Measurements from ENCODE around the gene KHDC3L.

Gene KHDC3L

DNA sequence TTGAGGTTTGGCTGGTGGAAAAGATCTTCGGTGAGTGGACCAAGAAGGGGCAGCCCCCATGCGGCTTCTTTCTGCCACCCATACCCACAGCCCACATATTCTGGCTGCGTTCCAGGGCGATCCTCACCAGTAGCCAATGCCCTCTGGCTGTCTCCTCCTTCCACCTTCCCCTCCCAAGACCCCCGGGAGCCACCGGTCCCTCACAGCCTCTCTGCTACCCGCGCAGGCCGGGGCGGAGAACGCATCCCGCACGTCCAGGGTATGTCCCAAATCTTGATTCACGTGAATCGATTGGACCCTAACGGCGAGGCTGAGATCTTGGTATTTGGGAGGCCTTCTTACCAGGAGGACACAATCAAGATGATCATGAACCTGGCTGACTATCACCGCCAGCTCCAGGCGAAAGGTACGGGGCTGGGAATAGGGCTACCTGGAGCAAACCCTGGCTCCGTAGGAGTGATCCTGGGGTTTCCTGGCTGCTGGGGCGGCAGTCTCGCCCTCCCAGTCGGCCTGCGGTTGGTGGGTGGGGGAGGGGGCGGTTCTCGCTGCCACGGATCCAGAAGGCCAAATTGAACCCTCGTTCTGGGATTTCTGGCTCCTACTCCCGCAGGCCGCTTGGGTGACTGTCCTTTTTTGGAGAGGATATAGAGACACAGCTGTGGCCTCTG lies 545 bp downstream of the KHDC3L start:
- H3K4me1 ChIP-seq (ENCODE audit: insufficient read depth, low read length), result no peaks in the 10 kb centered on the region
- H3K79me2 ChIP-seq (ENCODE audit: insufficient read depth, low read length), result no peaks in the 10 kb centered on the region
- H2AFZ ChIP-seq (ENCODE audit: low read depth, low read length), result no peak overlapping the region
- no peaks in the 10 kb centered on the region for H4K20me1 ChIP-seq (ENCODE audit: insufficient read depth, low read length)
- H3K27me3 ChIP-seq (ENCODE audit: insufficient read depth, low read length, poor library complexity), result no peaks in the 10 kb centered on the region
- DNase-seq, result no peak
- no peak overlapping the region for H3K4me3 ChIP-seq (ENCODE audit: low read depth in 1 of 2, low read length in 2 of 2)
- no peak overlapping the region for H3K9ac ChIP-seq (ENCODE audit: low read depth, low read length)
- no peak for ATAC-seq (ENCODE audit: insufficient read depth, low read depth)
- H3K27ac ChIP-seq (ENCODE audit: low read length), result no peak overlapping the region
- no peaks in the 10 kb centered on the region for H3K9me3 ChIP-seq (ENCODE audit: insufficient read depth, low read length, severe bottlenecking)
- no peak overlapping the region for H3K4me2 ChIP-seq (ENCODE audit: insufficient read depth, low read length)
- TF ChIP-seq EZH2 (IDR thresholded peaks at IDR 0.05; ENCODE audit: borderline replicate concordance, low read depth, low read length, severe bottlenecking), result no peak
- TF ChIP-seq CTCF (IDR thresholded peaks at IDR 0.05; ENCODE audit: borderline replicate concordance, extremely low read depth, low read length, poor library complexity, severe bottlenecking), result no peak
- H3K36me3 ChIP-seq (ENCODE audit: insufficient read depth, low read length), result no peaks in the 10 kb centered on the region

DNA sequence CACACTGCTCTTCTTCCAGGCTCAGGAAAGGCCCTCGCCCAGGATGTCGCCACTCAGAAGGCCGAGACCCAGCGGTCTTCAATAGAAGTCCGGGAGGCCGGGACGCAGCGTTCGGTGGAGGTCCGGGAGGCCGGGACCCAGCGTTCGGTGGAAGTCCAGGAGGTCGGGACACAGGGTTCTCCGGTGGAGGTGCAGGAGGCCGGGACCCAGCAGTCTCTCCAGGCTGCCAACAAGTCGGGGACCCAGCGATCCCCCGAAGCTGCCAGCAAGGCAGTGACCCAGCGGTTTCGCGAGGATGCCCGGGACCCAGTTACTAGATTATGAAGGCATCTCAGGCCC lies 1.0 kb downstream of the KHDC3L start:
- no peak for ATAC-seq (ENCODE audit: insufficient read depth, low read depth)
- no peaks in the 10 kb centered on the region for H3K79me2 ChIP-seq (ENCODE audit: insufficient read depth, low read length)
- no peaks in the 10 kb centered on the region for H3K27me3 ChIP-seq (ENCODE audit: insufficient read depth, low read length, poor library complexity)
- H3K9ac ChIP-seq (ENCODE audit: low read depth, low read length), result no peak overlapping the region
- no peak for TF ChIP-seq CTCF (IDR thresholded peaks at IDR 0.05; ENCODE audit: borderline replicate concordance, extremely low read depth, low read length, poor library complexity, severe bottlenecking)
- TF ChIP-seq EZH2 (IDR thresholded peaks at IDR 0.05; ENCODE audit: borderline replicate concordance, low read depth, low read length, severe bottlenecking), result no peak
- no peaks in the 10 kb centered on the region for H3K9me3 ChIP-seq (ENCODE audit: insufficient read depth, low read length, severe bottlenecking)
- H3K4me1 ChIP-seq (ENCODE audit: insufficient read depth, low read length), result no peaks in the 10 kb centered on the region
- no peak overlapping the region for H3K4me3 ChIP-seq (ENCODE audit: low read depth in 1 of 2, low read length in 2 of 2)
- H3K4me2 ChIP-seq (ENCODE audit: insufficient read depth, low read length), result no peak overlapping the region
- no peak overlapping the region for H2AFZ ChIP-seq (ENCODE audit: low read depth, low read length)
- H4K20me1 ChIP-seq (ENCODE audit: insufficient read depth, low read length), result no peaks in the 10 kb centered on the region
- no peak overlapping the region for H3K27ac ChIP-seq (ENCODE audit: low read length)
- H3K36me3 ChIP-seq (ENCODE audit: insufficient read depth, low read length), result no peaks in the 10 kb centered on the region
- no peak for DNase-seq

DNA sequence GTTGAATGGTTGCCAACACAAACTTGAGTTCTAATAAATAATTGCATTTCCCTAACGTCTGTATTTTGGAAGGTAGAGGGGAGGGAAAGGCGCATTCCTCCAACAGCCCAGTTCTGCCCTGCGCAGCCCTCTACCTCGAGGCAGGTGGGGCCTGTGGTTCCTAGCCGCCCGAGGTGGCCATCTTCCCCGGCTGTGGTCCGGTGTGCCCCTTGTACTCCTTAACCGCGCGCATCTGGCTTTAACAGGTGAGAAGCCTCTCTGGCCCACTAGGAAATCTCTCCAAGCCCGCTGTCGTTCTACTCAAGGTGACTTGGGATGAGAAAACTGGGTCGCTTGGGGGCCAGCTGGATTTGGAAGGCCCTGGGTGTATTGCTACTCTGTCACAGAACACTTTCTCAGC lies 1.7 kb downstream of the KHDC3L start:
- H3K27ac ChIP-seq (ENCODE audit: low read length), result no peak overlapping the region
- no peak for TF ChIP-seq EZH2 (IDR thresholded peaks at IDR 0.05; ENCODE audit: borderline replicate concordance, low read depth, low read length, severe bottlenecking)
- no peak for TF ChIP-seq CTCF (IDR thresholded peaks at IDR 0.05; ENCODE audit: borderline replicate concordance, extremely low read depth, low read length, poor library complexity, severe bottlenecking)
- H2AFZ ChIP-seq (ENCODE audit: low read depth, low read length), result no peak overlapping the region
- H3K36me3 ChIP-seq (ENCODE audit: insufficient read depth, low read length), result no peaks in the 10 kb centered on the region
- H3K27me3 ChIP-seq (ENCODE audit: insufficient read depth, low read length, poor library complexity), result no peaks in the 10 kb centered on the region
- no peaks in the 10 kb centered on the region for H4K20me1 ChIP-seq (ENCODE audit: insufficient read depth, low read length)
- ATAC-seq (ENCODE audit: insufficient read depth, low read depth) (no peak), DNase-seq (no peak)
- no peaks in the 10 kb centered on the region for H3K4me1 ChIP-seq (ENCODE audit: insufficient read depth, low read length)
- H3K79me2 ChIP-seq (ENCODE audit: insufficient read depth, low read length), result no peaks in the 10 kb centered on the region
- no peaks in the 10 kb centered on the region for H3K9me3 ChIP-seq (ENCODE audit: insufficient read depth, low read length, severe bottlenecking)
- H3K9ac ChIP-seq (ENCODE audit: low read depth, low read length), result no peak overlapping the region
- H3K4me2 ChIP-seq (ENCODE audit: insufficient read depth, low read length), result no peak overlapping the region
- H3K4me3 ChIP-seq (ENCODE audit: low read depth in 1 of 2, low read length in 2 of 2), result no peak overlapping the region

DNA sequence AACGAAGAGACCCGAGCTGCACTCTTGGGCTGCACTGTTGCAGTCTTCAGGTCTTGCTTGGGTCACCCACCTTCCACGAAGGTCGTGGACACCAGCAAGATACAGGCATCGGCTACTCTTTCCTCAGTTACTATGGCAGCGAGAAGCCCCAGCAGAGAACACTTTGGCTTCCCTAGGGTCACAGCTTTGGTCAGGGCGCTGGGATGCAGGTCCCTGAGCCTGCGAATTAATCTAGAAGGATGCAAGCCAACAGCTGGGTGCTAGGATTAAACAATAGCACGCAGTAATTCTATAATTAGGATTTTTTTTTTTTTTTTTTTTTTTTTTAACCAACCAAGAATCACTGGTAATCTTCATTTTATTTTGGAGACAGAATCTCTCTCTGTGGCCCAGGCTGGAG lies 2.1 kb downstream of the KHDC3L start:
- no peak for ATAC-seq (ENCODE audit: insufficient read depth, low read depth)
- no peak overlapping the region for H3K4me2 ChIP-seq (ENCODE audit: insufficient read depth, low read length)
- H3K27ac ChIP-seq (ENCODE audit: low read length), result no peak overlapping the region
- H2AFZ ChIP-seq (ENCODE audit: low read depth, low read length), result no peak overlapping the region
- H3K9me3 ChIP-seq (ENCODE audit: insufficient read depth, low read length, severe bottlenecking), result no peaks in the 10 kb centered on the region
- TF ChIP-seq EZH2 (IDR thresholded peaks at IDR 0.05; ENCODE audit: borderline replicate concordance, low read depth, low read length, severe bottlenecking) (no peak), CTCF (IDR thresholded peaks at IDR 0.05; ENCODE audit: borderline replicate concordance, extremely low read depth, low read length, poor library complexity, severe bottlenecking) (no peak)
- no peak overlapping the region for H3K9ac ChIP-seq (ENCODE audit: low read depth, low read length)
- no peaks in the 10 kb centered on the region for H4K20me1 ChIP-seq (ENCODE audit: insufficient read depth, low read length)
- H3K4me3 ChIP-seq (ENCODE audit: low read depth in 1 of 2, low read length in 2 of 2), result no peak overlapping the region
- no peaks in the 10 kb centered on the region for H3K27me3 ChIP-seq (ENCODE audit: insufficient read depth, low read length, poor library complexity)
- no peaks in the 10 kb centered on the region for H3K36me3 ChIP-seq (ENCODE audit: insufficient read depth, low read length)
- H3K79me2 ChIP-seq (ENCODE audit: insufficient read depth, low read length), result no peaks in the 10 kb centered on the region
- no peaks in the 10 kb centered on the region for H3K4me1 ChIP-seq (ENCODE audit: insufficient read depth, low read length)
- no peak for DNase-seq
